HG03103 (cell line): Measurements from ENCODE around the gene PROB1.

ENCODE experiments used
- ATAC-seq: cut with Tn5 transposase; IDR thresholded peaks from one replicate; pipeline ENCODE4 v1.9.1; 2021; ENCODE audit warnings: low read depth; ENCODE audit not compliant: unreplicated experiment

PROB1 gene

GRCh38 chr5:139341689-139342422 lies 53.0 kb downstream of the PROB1 start, which contains the start of gene PAIP2:
TSS of gene PAIP2 (plus strand) at chr5:139341854. CDS start at chr5:139363785, 21,931 bp downstream.
- peak; percentile 91 for ATAC-seq

- no peak for ATAC-seq
Observed at GRCh38 chr5:139341187-139341688, 53.7 kb downstream of the PROB1 start.
